HepG2 (cell line): ENCODE data around the gene SDK2. TPM values are rescaled to one million over a fixed set of nuclear protein-coding genes. Genes with fewer than 3 reads are reported as not detected.
A peak's percentile ranks its signal among the peaks of the same experiment; 100 is the strongest.

ENCODE experiments used
- ARNTL ChIP-seq: sonication (generic); formaldehyde crosslinking; IDR thresholded peaks from 2 replicates; pipeline ENCODE4 v1.4.0; 2020; ENCODE audit warnings: mild to moderate bottlenecking, missing genetic modification reagents
- CREBL2 ChIP-seq: sonication (generic); formaldehyde crosslinking; IDR thresholded peaks from 2 replicates; pipeline ENCODE4 v1.8.1; 2023; ENCODE audit warnings: missing genetic modification reagents, mild to moderate bottlenecking, borderline replicate concordance
- HNF4A ChIP-seq: sonication (generic); formaldehyde crosslinking; IDR thresholded peaks from 2 replicates; pipeline ENCODE4 v1.4.0; 2020; ENCODE audit warnings: missing genetic modification reagents
- HOXA3 ChIP-seq: sonication (generic); formaldehyde crosslinking; IDR thresholded peaks from 2 replicates; pipeline ENCODE4 v1.5.0; 2020; ENCODE audit warnings: missing genetic modification reagents
- IKZF5 ChIP-seq: IDR thresholded peaks from 2 replicates; pipeline ENCODE4 v1.6.1; 2018; ENCODE audit warnings: missing genetic modification reagents, mild to moderate bottlenecking, missing compliant biosample characterization
- IRF9 ChIP-seq: sonication (generic); formaldehyde crosslinking; IDR thresholded peaks from 2 replicates; pipeline ENCODE4 v1.8.0; 2022; ENCODE audit warnings: missing genetic modification reagents, mild to moderate bottlenecking, borderline replicate concordance
- ISL2 ChIP-seq: sonication (generic); formaldehyde crosslinking; IDR thresholded peaks from 2 replicates; pipeline ENCODE4 v1.5.0; 2020; ENCODE audit warnings: missing genetic modification reagents
- KDM1A ChIP-seq: IDR thresholded peaks from 2 replicates; pipeline ENCODE4 v1.6.1; 2016; ENCODE audit warnings: missing compliant biosample characterization
- NCOA2 ChIP-seq: sonication (generic); formaldehyde crosslinking; IDR thresholded peaks from 2 replicates; pipeline ENCODE4 v1.8.0; 2022; ENCODE audit warnings: inconsistent platforms
- NFIB ChIP-seq: sonication (generic); formaldehyde crosslinking; IDR thresholded peaks from 2 replicates; pipeline ENCODE4 v1.9.0; 2021; ENCODE audit warnings: missing genetic modification reagents, mild to moderate bottlenecking, borderline replicate concordance
- PHF21A ChIP-seq: sonication (generic); formaldehyde crosslinking; IDR thresholded peaks from 2 replicates; pipeline ENCODE4 v1.5.0; 2020; ENCODE audit warnings: mild to moderate bottlenecking, missing genetic modification reagents
- POLR2G ChIP-seq: fragments of 200-400 bp; formaldehyde crosslinking; IDR thresholded peaks from 2 replicates; pipeline ENCODE4 v1.6.1; 2018; ENCODE audit warnings: mild to moderate bottlenecking, low read depth, low read length, moderate library complexity
- RORA ChIP-seq: sonication (generic); formaldehyde crosslinking; IDR thresholded peaks from 2 replicates; pipeline ENCODE4 v1.5.0; 2020; ENCODE audit warnings: mild to moderate bottlenecking, missing genetic modification reagents, moderate library complexity
- SOX5 ChIP-seq: IDR thresholded peaks from 2 replicates; pipeline ENCODE4 v1.6.1; 2016; ENCODE audit warnings: borderline replicate concordance
- SRF ChIP-seq: IDR thresholded peaks from 2 replicates; pipeline ENCODE4 v1.6.1; 2011; ENCODE audit warnings: mild to moderate bottlenecking, low read depth, low read length, moderate library complexity
- TEAD3 ChIP-seq: optimal IDR thresholded peaks from 2 replicates; pipeline ENCODE3; 2016; ENCODE audit warnings: borderline replicate concordance
- YEATS4 ChIP-seq: sonication (generic); formaldehyde crosslinking; IDR thresholded peaks from 2 replicates; pipeline ENCODE4 v1.4.0; 2020; ENCODE audit warnings: missing genetic modification reagents, borderline replicate concordance
- ZBTB4 ChIP-seq: sonication (generic); formaldehyde crosslinking; IDR thresholded peaks from 2 replicates; pipeline ENCODE4 v1.4.0; 2020; ENCODE audit warnings: missing genetic modification reagents, mild to moderate bottlenecking, borderline replicate concordance
- ZFP82 ChIP-seq: sonication (generic); formaldehyde crosslinking; IDR thresholded peaks from 2 replicates; pipeline ENCODE4 v1.5.1; 2020; ENCODE audit warnings: mild to moderate bottlenecking, missing genetic modification reagents, borderline replicate concordance
- ZNF160 ChIP-seq: sonication (generic); formaldehyde crosslinking; IDR thresholded peaks from 2 replicates; pipeline ENCODE4 v1.8.0; 2022; ENCODE audit warnings: mild to moderate bottlenecking, inconsistent platforms, missing genetic modification reagents
- ZNF747 ChIP-seq: sonication (generic); formaldehyde crosslinking; IDR thresholded peaks from 2 replicates; pipeline ENCODE4 v1.8.1; 2023; ENCODE audit warnings: missing genetic modification reagents, mild to moderate bottlenecking, borderline replicate concordance
- ZUFSP ChIP-seq: sonication (generic); formaldehyde crosslinking; IDR thresholded peaks from 2 replicates; pipeline ENCODE4 v1.9.0; 2021; ENCODE audit warnings: missing genetic modification reagents, mild to moderate bottlenecking, borderline replicate concordance
- polyA plus RNA-seq, 8 experiments: library from polyadenylated mRNA; depleted of rRNA in 3 of 8; stranded (reverse) in 7 of 8; unstranded in 1 of 8; fragments of >200 nt; fragmentation: Illumina TruSeq in 4 of 8; extraction: Trizol in 4 of 8; gene quantifications; 2 replicates each; pipeline versions ENCODE4 v1.2.1 to v1.2.3, GENCODE V29; 2011 to 2016; ENCODE audit warnings: low read depth in 4 of 8, missing spikeins in 1 of 8, mixed read lengths in 1 of 8; ENCODE audit not compliant: insufficient read depth in 1 of 8
- total RNA-seq, 5 experiments: library from RNA; depleted of rRNA; stranded (reverse); fragments of >200 nt; fragmentation: Illumina TruSeq; extraction: Trizol; gene quantifications; 2 replicates each; pipeline ENCODE4 v1.2.3, GENCODE V29; 2016; ENCODE audit warnings: low read depth in 1 of 5

The SDK2 gene
- total and polyA plus RNA-seq, 2 of the 13 experiments (the other 11 are each of a cell fraction or from before 2014, with no cell fraction given): not detected

GRCh38 chr17:73308017-73308823, 336.0 kb downstream of the SDK2 start (continued):
- TF ChIP-seq ZFP82 (CRISPR knock-in tag) (peak; percentile 73; the same call in 1 of the 2 replicates), HNF4A (peak; percentile 74), NCOA2 (peak; percentile 84), ARNTL (CRISPR knock-in tag) (peak; percentile 50; the same call in 1 of the 2 replicates), ZBTB4 (CRISPR knock-in tag) (peak; percentile 85), SRF (no peak), ISL2 (CRISPR knock-in tag) (peak; percentile 79; the same call in 1 of the 2 replicates), ZNF747 (CRISPR knock-in tag) (peak; percentile 9; the same call in 1 of the 2 replicates), ZUFSP (CRISPR knock-in tag) (no peak), CREBL2 (CRISPR knock-in tag) (0 out of 2 replicates have a peak, but pooled peaks have one; percentile 69), HOXA3 (peak; percentile 84), SOX5 (CRISPR knock-in tag) (peak; percentile 51; the same call in 1 of the 2 replicates), ZNF160 (peak; percentile 57; the same call in 1 of the 2 replicates), KDM1A (CRISPR knock-in tag) (peak; percentile 16; the same call in 1 of the 2 replicates), IRF9 (peak; percentile 73; the same call in 1 of the 2 replicates), IKZF5 (CRISPR knock-in tag) (peak; percentile 64), RORA (CRISPR knock-in tag) (no peak), NFIB (CRISPR knock-in tag) (no peak), POLR2G (peak; percentile 40; the same call in 1 of the 2 replicates), TEAD3 (CRISPR knock-in tag) (peak; percentile 68), PHF21A (CRISPR knock-in tag) (peak; percentile 97), YEATS4 (CRISPR knock-in tag) (peak; percentile 71)
